Measurements from ENCODE around the gene RNF220. TPM values are rescaled to one million over a fixed set of nuclear protein-coding genes. Genes with fewer than 3 reads are reported as not detected.

The RNF220 gene
- total RNA-seq, 4 donors from 2014 or later = 54.2 to 94.0 (median 88.8) TPM

DNA sequence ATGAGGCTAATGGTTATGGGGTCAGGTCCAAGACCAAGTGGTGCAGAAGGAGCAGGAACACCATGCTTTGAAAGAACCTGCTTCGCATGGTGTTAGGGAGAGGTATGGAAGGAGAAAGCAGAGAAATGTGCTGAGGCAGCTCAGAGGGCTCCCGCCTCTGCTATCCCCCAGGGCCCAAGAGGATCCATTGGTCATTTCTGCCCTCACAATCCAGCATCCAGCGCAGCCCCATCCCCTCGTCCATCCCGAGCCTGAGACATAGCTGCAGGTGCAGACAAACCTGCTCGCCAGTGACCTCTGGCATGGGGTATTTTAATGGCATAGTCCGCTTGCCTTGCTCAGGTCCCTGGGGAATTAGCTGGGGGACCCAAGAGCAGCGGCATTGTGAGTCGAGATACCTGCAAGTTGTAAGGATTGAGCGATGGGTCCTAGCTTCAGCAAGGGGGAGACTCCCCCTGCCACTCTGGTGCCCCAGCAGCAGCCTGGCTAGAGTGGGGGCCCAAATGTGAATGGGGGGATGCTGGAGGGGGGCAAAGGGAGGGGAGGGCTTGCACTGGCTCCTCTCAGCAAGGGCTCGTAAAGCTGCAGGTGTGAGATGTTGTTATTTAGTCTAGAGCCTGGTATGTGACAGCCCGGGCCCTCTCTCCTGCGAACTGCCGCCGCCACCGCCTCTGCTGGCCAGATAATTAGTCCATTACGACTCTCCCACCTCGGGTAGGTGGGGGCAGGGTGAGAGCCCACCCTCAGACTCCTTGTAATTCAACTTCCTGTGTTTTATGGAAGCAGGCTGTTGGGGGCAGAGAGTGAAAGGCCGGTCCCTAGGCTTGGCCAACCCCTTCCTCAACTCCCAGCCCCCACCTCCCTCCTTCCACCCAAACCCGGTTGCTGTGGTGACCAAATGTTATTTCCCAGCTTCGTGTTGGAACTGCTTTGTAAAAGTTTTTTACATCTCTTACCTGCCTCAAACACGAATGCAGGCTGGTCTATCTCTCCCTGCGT is 118.8 kb downstream of the RNF220 start:
- ATAC-seq (ENCODE audit: low FRiP score) (no peak), DNase-seq (ENCODE audit: low spot score) (no peak)
- TF ChIP-seq, protein P1, sequence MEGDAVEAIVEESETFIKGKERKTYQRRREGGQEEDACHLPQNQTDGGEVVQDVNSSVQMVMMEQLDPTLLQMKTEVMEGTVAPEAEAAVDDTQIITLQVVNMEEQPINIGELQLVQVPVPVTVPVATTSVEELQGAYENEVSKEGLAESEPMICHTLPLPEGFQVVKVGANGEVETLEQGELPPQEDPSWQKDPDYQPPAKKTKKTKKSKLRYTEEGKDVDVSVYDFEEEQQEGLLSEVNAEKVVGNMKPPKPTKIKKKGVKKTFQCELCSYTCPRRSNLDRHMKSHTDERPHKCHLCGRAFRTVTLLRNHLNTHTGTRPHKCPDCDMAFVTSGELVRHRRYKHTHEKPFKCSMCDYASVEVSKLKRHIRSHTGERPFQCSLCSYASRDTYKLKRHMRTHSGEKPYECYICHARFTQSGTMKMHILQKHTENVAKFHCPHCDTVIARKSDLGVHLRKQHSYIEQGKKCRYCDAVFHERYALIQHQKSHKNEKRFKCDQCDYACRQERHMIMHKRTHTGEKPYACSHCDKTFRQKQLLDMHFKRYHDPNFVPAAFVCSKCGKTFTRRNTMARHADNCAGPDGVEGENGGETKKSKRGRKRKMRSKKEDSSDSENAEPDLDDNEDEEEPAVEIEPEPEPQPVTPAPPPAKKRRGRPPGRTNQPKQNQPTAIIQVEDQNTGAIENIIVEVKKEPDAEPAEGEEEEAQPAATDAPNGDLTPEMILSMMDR (IDR thresholded peaks at IDR 0.05) = no peak

DNA sequence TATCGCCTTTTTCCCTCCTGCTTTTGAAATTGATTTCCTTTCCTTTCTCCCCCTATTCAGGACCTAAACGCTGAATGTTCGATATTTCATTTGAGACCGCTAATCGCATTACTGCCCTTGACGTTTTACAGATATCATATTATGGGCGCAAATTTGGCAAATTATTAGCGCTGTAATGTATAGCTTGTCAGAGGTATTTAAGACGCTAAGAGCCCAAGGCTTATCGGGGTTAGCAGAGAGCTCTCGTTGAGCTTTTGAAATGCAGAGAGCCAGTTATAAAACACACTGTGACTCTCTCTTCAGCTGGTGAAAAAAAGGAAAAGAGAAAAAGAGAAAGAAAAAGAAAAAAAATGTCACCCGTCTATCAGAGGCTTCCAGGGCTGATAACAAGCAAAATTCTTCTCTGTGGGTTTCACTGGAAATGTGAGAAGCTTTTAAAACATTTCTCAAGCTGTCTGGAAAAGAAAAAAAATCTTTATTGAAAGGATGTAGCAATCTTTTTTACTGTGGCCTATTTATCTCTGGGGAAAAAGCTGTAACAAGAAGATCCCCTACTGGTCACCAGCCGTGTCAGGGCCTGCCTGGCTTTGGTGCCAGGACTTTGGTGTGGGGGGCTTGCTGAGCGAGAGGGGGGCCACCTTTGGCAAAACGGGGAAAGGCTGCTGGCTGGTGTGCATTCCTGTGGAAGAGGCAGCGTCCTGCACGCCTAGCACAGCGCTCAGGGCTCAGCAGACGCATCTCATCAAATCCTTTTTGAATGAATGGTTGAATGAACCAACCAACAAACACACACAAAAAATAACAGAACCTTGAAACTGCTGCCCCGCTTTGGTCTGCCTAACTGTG is 119.8 kb downstream of the RNF220 start:
- no peak for DNase-seq (ENCODE audit: low spot score)
- ATAC-seq (ENCODE audit: low FRiP score) = no peak
- TF ChIP-seq, protein P1 (IDR thresholded peaks at IDR 0.05) = no peak

DNA sequence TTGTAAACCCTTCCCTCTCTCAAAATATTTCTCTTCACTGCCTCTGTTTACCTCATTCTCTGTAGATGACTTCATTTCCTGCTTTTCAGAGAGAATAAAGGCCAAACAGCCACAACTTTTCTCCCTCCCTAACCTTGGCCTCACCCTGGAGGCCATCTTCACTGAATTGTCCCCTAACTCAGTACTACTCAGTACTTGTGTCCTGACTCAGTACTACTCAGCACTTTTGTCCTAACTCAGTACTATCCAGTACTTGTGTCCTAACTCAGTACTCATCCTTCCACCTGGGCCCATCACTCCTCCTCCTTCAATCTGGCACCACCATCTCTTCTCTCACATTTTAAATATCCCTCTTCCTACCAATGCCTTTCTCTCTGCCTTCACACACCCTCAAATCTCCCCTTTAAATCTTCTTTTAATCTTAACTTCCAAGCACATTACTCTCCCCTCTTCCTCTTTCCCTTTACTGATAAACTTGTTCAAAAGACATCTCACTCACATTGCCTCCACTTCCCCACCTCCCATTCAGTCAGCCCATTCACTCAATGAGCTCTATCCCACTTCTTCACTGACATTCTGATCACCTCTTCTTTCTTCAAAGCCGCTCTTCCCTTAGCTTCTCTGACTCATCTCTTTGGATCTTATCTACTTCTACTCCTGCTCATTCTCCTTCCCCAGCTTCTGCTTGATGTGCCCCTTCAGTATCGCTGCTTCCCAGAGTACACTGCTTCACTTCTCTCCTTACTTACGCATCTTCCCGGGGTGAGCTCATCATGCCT is 121.4 kb downstream of the RNF220 start:
- DNase-seq (ENCODE audit: low spot score) (no peak), ATAC-seq (ENCODE audit: low FRiP score) (no peak)
- TF ChIP-seq, protein P1 (IDR thresholded peaks at IDR 0.05) = no peak

DNA sequence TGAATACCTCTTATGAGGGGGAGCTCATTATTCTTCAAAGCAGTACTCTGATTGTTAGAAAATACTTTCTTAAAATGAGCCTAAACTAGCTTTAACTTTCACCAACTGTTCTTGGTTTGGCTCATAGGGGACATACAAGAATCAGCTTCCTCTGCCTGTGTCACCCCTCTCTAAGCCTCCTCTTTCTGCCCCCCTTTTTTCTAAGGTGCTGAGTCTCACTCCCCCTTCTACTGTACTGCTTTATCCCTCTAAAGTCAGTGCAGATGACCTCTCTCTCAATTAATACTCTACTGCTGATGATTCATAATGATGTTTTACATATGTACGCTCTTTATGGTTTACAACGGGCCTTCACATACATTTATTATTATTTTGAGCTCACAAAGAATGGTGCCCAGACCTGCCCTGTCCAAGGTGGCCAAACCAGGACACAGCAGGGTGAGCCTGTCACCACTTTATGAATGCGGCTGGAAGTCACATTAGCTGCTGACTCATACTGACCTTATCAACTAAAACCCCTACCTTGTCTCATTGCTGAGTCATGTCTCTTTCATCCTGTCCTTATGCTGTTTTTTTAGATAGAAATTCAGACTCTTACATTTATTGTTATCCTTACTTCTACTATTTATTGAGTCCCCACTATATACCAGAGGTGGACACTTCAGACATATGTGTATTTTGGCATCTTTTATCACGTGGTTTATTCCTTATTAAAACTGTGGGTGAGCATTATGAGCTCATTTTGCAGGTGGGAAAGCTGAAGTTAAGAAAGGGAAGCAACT is 126.9 kb downstream of the RNF220 start:
- DNase-seq (ENCODE audit: low spot score) (no peak), ATAC-seq (ENCODE audit: low FRiP score) (no peak)
- TF ChIP-seq, protein P1 (IDR thresholded peaks at IDR 0.05) = no peak

DNA sequence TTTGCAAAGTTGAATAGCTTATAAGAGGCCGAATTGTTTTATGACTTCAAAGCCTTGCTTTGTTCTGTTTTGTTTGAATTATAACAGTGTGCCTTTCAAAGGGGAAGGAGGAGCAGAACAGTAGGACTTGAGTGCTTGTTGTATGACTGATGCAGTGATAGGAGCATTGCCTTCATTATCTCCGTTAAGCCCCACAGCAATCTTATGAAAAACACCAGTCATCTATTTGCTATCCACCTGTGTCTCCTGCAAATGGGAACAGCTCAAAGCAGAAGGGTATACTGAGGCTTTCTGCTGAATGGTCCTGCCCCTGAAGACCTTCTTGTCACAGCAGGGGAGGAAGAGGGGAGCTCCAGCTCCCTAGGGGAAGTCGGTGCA is 127.5 kb downstream of the RNF220 start:
- no peak for ATAC-seq (ENCODE audit: low FRiP score)
- no peak for DNase-seq (ENCODE audit: low spot score)
- TF ChIP-seq, protein P1 (IDR thresholded peaks at IDR 0.05) = no peak

DNA sequence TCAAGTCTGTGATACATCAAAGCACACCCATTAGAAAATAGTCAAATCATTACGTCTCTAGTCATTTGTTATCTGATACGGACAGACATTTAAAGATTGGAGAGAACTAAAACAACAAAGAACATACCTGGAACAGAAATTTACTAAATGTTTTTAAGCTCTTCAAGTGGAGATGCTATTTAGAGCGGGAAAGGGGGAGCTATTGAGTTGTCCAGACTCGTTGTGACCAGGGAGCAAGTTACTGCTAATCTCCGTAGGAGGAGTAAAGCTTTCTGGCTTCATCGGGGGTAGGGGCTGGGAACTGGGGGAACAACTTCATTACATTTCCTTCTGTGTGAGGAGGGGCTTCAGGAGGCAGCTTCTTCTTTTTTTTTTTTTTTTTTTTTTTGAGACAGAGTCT is 129.7 kb downstream of the RNF220 start:
- ATAC-seq (ENCODE audit: low FRiP score) (no peak), DNase-seq (ENCODE audit: low spot score) (no peak)
- TF ChIP-seq, protein P1 (IDR thresholded peaks at IDR 0.05) = no peak

All from omental fat pad (tissue), 4 donors.